Myocyte (in vitro differentiated cells): ENCODE measurements around the gene CFC1B. TPM values are rescaled to one million over a fixed set of nuclear protein-coding genes. Genes with fewer than 3 reads are reported as not detected.
"Not testable (repeated sequence)": the region's sequence is repeated elsewhere in the genome, so short reads cannot be mapped to it uniquely, and the experiment has no call there.

Source experiments
- DNase-seq: peaks from one replicate; pipeline ENCODE4 v3.0.0-alpha.2; 2012; ENCODE audit warnings: low read depth
- total RNA-seq: library from RNA; depleted of rRNA; stranded (reverse); fragments of >200 nt; gene quantifications from 2 replicates; pipeline ENCODE4 v1.2.3, GENCODE V29; 2014

The CFC1B gene
- total RNA-seq, 1 donor from 2014 or later, result not detected

DNA sequence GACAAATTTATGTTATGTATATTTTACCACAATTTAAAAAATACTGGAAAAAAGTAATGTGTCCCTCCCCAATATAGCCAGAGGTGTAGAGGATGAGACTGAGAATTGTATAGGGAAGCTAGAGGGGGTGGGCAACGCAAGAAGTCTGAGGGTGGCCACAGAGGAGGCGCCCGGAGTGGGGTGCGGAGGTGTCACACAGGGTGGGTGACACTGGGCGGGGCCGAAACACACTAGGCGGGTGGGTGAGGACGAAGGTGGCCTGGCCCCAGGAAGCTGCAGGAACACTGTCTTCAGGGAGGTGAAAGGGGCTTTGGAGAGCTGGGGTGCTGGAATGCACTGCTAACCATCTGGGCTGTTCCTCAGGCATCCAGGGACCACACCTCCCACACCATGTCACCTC is 35.4 kb downstream of the CFC1B start:
- DNase-seq, result not testable (repeated sequence)

DNA sequence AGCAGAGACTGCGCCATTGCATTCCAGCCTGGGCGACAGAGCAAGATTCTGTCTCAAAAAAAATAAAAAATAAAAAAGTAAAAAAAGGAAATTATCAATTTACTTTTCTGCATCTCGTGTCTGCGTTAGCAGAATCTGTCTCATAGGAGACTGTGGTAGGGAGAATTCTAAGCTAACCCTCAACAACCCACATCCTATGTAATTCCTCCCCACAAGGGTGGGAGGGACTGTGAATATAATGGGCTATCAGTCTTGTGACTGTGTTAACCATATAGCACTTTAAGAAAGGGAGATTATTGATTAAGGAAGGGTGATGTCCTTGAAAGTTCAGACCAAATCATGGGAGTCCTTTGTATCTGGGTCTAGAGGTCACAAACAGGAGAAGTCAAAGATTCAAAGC is 45.1 kb downstream of the CFC1B start:
- not testable (repeated sequence) for DNase-seq

DNA sequence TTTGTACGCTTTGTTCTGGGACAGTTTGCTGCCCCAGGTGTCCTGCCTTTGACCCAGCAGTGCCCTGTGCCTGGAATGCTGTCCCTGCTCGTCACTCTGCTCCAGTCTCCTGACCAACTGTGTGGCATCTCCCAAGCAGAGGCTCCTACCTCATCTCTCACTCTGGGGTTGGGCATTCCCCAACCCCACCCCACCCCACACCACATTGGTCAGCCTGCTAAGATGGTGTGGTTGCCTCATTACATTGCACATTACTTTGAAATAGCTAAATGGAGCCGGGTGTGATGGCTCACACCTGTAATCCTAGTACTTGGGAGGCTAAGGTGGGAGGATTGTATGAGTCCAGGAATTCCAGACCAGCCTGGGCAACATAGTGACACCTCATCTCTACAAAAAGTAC is 50.9 kb downstream of the CFC1B start:
- DNase-seq, result not testable (repeated sequence)

DNA sequence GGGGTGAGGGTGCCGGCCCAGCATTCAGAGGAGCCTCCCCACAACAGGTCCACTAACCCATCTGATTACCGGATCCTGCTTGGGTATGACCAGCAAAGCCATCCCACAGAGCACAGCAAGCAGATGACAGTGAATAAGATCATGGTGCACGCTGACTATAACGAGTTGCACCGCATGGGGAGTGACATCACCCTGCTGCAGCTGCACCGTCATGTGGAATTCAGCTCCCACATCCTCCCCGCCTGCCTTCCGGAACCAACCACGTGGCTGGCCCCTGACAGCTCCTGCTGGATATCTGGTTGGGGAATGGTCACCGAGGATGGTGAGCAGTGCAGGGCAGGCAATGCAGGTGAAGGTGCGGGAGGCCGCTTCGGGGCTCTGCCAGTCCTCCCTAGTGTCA is 53.2 kb downstream of the CFC1B start:
- not testable (repeated sequence) for DNase-seq

DNA sequence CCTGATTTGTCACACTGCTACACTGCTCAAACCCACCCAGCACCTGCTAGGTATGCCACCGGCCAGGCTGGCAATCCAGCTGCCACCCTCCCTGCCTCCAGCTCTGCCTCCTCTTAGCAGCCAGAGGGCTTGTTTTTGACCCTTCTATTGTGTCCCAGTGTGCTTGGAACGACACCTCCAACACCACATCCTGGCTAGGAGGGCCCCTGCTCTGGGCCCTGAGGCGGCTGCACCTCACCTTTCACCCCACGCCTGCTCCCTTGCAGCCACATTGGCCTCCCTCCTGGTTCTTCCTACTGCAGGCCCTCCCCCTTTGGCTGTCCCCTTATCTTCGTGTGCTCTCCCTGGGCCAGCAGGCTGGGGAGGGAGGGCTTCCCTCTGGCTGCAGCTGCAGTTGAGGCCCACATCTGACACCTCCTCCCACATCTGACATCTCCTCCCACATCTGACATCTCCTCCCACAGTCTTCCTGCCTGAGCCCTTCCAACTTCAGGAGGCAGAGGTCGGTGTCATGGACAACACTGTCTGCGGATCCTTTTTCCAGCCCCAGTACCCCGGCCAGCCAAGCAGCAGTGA is 55.3 kb downstream of the CFC1B start:
- DNase-seq, result not testable (repeated sequence)

DNA sequence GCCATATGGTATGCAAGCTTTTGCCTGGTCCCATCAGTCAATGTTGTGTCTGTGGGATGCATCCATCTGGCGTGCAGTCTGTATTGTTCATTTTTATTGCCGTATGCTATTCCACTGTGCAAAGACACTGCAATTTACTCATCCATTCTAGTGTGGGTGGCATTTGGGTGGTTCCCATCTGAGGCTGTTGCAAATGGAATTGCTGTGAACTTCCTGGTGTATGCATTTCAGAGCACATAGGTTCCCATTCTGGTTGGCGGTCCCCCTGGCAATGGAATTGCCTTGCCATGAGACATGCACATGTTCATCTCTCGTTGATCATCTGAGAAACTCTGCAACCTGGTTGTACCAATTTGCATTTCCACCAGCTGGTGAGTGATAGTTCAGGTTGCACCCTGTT is 56.5 kb downstream of the CFC1B start:
- not testable (repeated sequence) for DNase-seq

Other genes starting within 250 kb of the CFC1B start
- gene IMP4, start 178.3 kb upstream of the CFC1B start, total RNA-seq, result 104 and 148 TPM in 2 replicates
- gene PTPN18, start 165.2 kb upstream of the CFC1B start, total RNA-seq, result 10.5 and 11.3 TPM in 2 replicates
- not detected in 2 replicates for gene POTEI, start 11.9 kb upstream of the CFC1B start, total RNA-seq
- gene CFC1, start 78.4 kb downstream of the CFC1B start, total RNA-seq, result not detected in 2 replicates
- gene POTEJ, start 90.2 kb downstream of the CFC1B start, total RNA-seq, result not detected in 2 replicates
- gene GPR148, start 207.8 kb downstream of the CFC1B start, total RNA-seq, result not detected in 2 replicates
- not detected in 2 replicates for gene AMER3, start 234.3 kb downstream of the CFC1B start, total RNA-seq